Measurements from ENCODE around the gene ANKRD31. TPM values are rescaled to one million over a fixed set of nuclear protein-coding genes. Genes with fewer than 3 reads are reported as not detected.
"Not testable (repeated sequence)": the region's sequence is repeated elsewhere in the genome, so short reads cannot be mapped to it uniquely, and the experiment has no call there.

ANKRD31 gene
- total RNA-seq, 1 donor from 2014 or later = 0.07 TPM

DNA sequence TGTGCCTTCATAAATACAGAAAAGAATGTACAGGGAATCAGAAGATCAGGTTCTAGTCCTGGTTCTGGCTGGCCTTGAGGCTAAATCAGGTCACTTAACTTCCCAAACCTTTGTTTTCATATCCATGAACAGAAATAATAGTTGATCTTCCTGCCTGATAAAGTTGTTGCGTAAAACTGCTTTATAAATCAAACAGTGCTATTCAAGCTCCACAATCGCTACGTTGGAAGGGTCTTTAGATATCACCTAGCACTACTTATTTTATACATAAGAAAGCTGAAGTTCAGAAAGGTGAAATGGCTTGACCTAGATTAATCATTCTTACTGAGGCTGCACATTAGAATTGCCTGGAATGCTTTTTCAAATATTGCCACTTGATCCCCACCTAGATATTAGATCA is 148.0 kb downstream of the ANKRD31 start:
- H3K9me3 ChIP-seq (ENCODE audit: insufficient read depth, low read depth, low read length) = no peaks in the 10 kb centered on the region
- no peaks in the 10 kb centered on the region for H3K27me3 Mint-ChIP-seq (ENCODE audit: low read depth, unreplicated experiment)
- H3K4me1 Mint-ChIP-seq (ENCODE audit: low read depth, unreplicated experiment) = peaks cover 9% of the 10 kb centered on the region
- H3K79me2 ChIP-seq (ENCODE audit: insufficient read depth, low read length) = no peaks in the 10 kb centered on the region
- no peaks in the 10 kb centered on the region for H3K36me3 ChIP-seq (ENCODE audit: insufficient read depth, low read length)
- H3K9ac ChIP-seq (ENCODE audit: low read length) = no peak overlapping the region
- H4K20me1 ChIP-seq (ENCODE audit: insufficient read depth, low read length) = no peaks in the 10 kb centered on the region
- no peaks in the 10 kb centered on the region for H3K9me3 Mint-ChIP-seq (ENCODE audit: unreplicated experiment)
- no peak overlapping the region for H2AFZ ChIP-seq (ENCODE audit: low read depth, low read length)
- no peak for FAIRE-seq
- no peaks in the 10 kb centered on the region for H3K27me3 ChIP-seq (ENCODE audit: insufficient read depth, low read length)
- H3K4me3 Mint-ChIP-seq (ENCODE audit: unreplicated experiment) = no peak overlapping the region
- H3K4me1 ChIP-seq (ENCODE audit: insufficient read depth, low read length) = no peaks in the 10 kb centered on the region
- TF ChIP-seq EZH2 (IDR thresholded peaks at IDR 0.05; ENCODE audit: insufficient read depth, low read length) = no peak
- TF ChIP-seq, protein P1, sequence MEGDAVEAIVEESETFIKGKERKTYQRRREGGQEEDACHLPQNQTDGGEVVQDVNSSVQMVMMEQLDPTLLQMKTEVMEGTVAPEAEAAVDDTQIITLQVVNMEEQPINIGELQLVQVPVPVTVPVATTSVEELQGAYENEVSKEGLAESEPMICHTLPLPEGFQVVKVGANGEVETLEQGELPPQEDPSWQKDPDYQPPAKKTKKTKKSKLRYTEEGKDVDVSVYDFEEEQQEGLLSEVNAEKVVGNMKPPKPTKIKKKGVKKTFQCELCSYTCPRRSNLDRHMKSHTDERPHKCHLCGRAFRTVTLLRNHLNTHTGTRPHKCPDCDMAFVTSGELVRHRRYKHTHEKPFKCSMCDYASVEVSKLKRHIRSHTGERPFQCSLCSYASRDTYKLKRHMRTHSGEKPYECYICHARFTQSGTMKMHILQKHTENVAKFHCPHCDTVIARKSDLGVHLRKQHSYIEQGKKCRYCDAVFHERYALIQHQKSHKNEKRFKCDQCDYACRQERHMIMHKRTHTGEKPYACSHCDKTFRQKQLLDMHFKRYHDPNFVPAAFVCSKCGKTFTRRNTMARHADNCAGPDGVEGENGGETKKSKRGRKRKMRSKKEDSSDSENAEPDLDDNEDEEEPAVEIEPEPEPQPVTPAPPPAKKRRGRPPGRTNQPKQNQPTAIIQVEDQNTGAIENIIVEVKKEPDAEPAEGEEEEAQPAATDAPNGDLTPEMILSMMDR (IDR thresholded peaks at IDR 0.05; ENCODE audit: insufficient read depth, low read depth, low read length) = no peak
- no peak overlapping the region for H3K4me3 ChIP-seq (ENCODE audit: insufficient read depth, low read depth, low read length)
- H3K36me3 Mint-ChIP-seq (ENCODE audit: low read depth, unreplicated experiment) = no peaks in the 10 kb centered on the region
- H3K27ac ChIP-seq (ENCODE audit: low read depth, low read length) = no peak overlapping the region
- no peak for DNase-seq (ENCODE audit: low read depth)
- peak overlapping the region; percentile 27 for H3K27ac Mint-ChIP-seq (ENCODE audit: unreplicated experiment)
- H3K4me2 ChIP-seq (ENCODE audit: low read length) = no peak overlapping the region

DNA sequence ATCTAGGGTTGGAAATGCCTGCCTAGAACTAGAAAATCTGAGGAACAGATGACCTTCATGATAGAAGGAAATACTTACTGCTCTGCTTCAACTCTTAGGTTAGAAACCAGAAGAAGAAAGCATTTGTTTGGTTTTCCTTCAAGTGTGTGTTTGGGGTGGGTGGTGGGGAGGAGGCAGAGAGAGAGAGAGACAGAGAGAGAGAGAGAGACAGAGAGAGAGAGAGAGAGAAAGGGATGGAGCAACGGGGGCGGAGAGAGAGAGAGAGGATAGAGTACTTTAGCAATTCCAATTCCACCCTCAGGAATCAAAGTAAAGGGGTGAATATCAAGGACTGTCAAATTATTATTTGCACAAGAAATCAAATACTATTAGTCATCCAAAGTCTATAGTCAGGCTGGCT is 155.2 kb downstream of the ANKRD31 start:
- H3K27ac ChIP-seq (ENCODE audit: low read depth, low read length) = no peak overlapping the region
- H3K9ac ChIP-seq (ENCODE audit: low read length) = no peak overlapping the region
- Mint-ChIP-seq H3K36me3 (ENCODE audit: low read depth, unreplicated experiment) (no peaks in the 10 kb centered on the region), H3K27me3 (ENCODE audit: low read depth, unreplicated experiment) (no peaks in the 10 kb centered on the region), H3K4me1 (ENCODE audit: low read depth, unreplicated experiment) (no peaks in the 10 kb centered on the region), H3K27ac (ENCODE audit: unreplicated experiment) (no peak overlapping the region), H3K4me3 (ENCODE audit: unreplicated experiment) (no peak overlapping the region), H3K9me3 (ENCODE audit: unreplicated experiment) (no peaks in the 10 kb centered on the region)
- H2AFZ ChIP-seq (ENCODE audit: low read depth, low read length) = no peak overlapping the region
- H3K79me2 ChIP-seq (ENCODE audit: insufficient read depth, low read length) = no peaks in the 10 kb centered on the region
- H4K20me1 ChIP-seq (ENCODE audit: insufficient read depth, low read length) = no peaks in the 10 kb centered on the region
- no peaks in the 10 kb centered on the region for H3K27me3 ChIP-seq (ENCODE audit: insufficient read depth, low read length)
- DNase-seq (ENCODE audit: low read depth) (no peak), FAIRE-seq (no peak)
- no peaks in the 10 kb centered on the region for H3K9me3 ChIP-seq (ENCODE audit: insufficient read depth, low read depth, low read length)
- TF ChIP-seq, protein P1 (IDR thresholded peaks at IDR 0.05; ENCODE audit: insufficient read depth, low read depth, low read length) = no peak
- TF ChIP-seq EZH2 (IDR thresholded peaks at IDR 0.05; ENCODE audit: insufficient read depth, low read length) = no peak
- H3K4me2 ChIP-seq (ENCODE audit: low read length) = no peak overlapping the region
- H3K4me1 ChIP-seq (ENCODE audit: insufficient read depth, low read length) = no peaks in the 10 kb centered on the region
- H3K4me3 ChIP-seq (ENCODE audit: insufficient read depth, low read depth, low read length) = no peak overlapping the region
- no peaks in the 10 kb centered on the region for H3K36me3 ChIP-seq (ENCODE audit: insufficient read depth, low read length)

DNA sequence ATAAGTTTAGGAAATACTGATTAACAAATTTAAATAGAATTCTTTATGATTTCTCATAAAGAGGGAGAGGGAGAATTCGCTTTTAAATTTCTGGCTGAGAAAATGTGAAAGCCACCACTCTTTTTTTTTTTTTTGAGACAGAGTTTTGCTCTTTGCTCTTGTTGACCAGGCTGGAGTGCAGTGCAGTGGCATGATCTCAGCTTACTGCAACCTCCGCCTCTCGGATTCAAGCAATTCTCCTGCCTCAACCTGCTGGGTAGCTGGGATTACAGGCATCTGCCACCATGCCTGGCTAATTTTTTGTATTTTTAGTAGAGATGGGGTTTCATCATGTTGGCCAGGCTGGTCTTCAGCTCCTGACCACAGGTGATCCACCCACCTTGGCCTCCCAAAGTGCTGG is 157.3 kb downstream of the ANKRD31 start:
- FAIRE-seq; DNase-seq (ENCODE audit: low read depth); H3K4me2 ChIP-seq (ENCODE audit: low read length); H3K9me3 Mint-ChIP-seq (ENCODE audit: unreplicated experiment); H3K36me3 ChIP-seq (ENCODE audit: insufficient read depth, low read length); H3K27ac ChIP-seq (ENCODE audit: low read depth, low read length); H3K9me3 ChIP-seq (ENCODE audit: insufficient read depth, low read depth, low read length); H3K4me3 ChIP-seq (ENCODE audit: insufficient read depth, low read depth, low read length); H3K27me3 ChIP-seq (ENCODE audit: insufficient read depth, low read length); H3K9ac ChIP-seq (ENCODE audit: low read length); H3K79me2 ChIP-seq (ENCODE audit: insufficient read depth, low read length); H3K27me3 Mint-ChIP-seq (ENCODE audit: low read depth, unreplicated experiment); H3K36me3 Mint-ChIP-seq (ENCODE audit: low read depth, unreplicated experiment); H3K27ac Mint-ChIP-seq (ENCODE audit: unreplicated experiment); H4K20me1 ChIP-seq (ENCODE audit: insufficient read depth, low read length); H3K4me3 Mint-ChIP-seq (ENCODE audit: unreplicated experiment); H3K4me1 Mint-ChIP-seq (ENCODE audit: low read depth, unreplicated experiment); H3K4me1 ChIP-seq (ENCODE audit: insufficient read depth, low read length); H2AFZ ChIP-seq (ENCODE audit: low read depth, low read length): not testable (repeated sequence)

Measured in astrocyte (in vitro differentiated cells and primary cell).